Fibroblast of lung (primary cell): Measurements from ENCODE around the gene LPP. TPM values are rescaled to one million over a fixed set of nuclear protein-coding genes. Genes with fewer than 3 reads are reported as not detected.

ENCODE experiments used
- DNase-seq, 2 donors: peaks; one replicate each; pipeline versions ENCODE4 v3.0.0 to v3.0.0-alpha.2; 2010; ENCODE audit warnings: low read depth in 2 of 2
- H2AFZ ChIP-seq: 2 replicates; pipeline ENCODE4 v1.5.1; 2012; ENCODE audit warnings: low read length, control low read depth, inconsistent platforms
- H3K27ac ChIP-seq: 2 replicates; pipeline ENCODE4 v1.5.1; 2011; ENCODE audit warnings: low read length, control low read depth; ENCODE audit not compliant: insufficient read depth
- H3K27me3 ChIP-seq: 2 replicates; pipeline ENCODE4 v1.5.1; 2011; ENCODE audit warnings: mild to moderate bottlenecking, low read length; ENCODE audit not compliant: control insufficient read depth, insufficient read depth
- H3K36me3 ChIP-seq: 2 replicates; pipeline ENCODE4 v1.5.1; 2011; ENCODE audit warnings: low read length; ENCODE audit not compliant: control insufficient read depth, insufficient read depth
- H3K4me1 ChIP-seq: 2 replicates; pipeline ENCODE4 v1.5.1; 2011; ENCODE audit warnings: low read length; ENCODE audit not compliant: control insufficient read depth, insufficient read depth; ENCODE audit errors: extremely low read depth
- H3K4me2 ChIP-seq: 2 replicates; pipeline ENCODE4 v1.5.1; 2011; ENCODE audit warnings: low read length, control low read depth; ENCODE audit not compliant: insufficient read depth; ENCODE audit errors: extremely low read depth
- H3K4me3 ChIP-seq, 4 experiments: fragments of 200-600 bp in 1 of 4; sonication (generic) in 1 of 4; replicated peaks in 1 of 4; 2 replicates each; pipeline ENCODE4 v1.5.1; 2011 to 2016; ENCODE audit warnings: low read length in 4 of 4, low read depth in 3 of 4, mild to moderate bottlenecking in 3 of 4, control low read depth in 2 of 4, inconsistent platforms in 1 of 4, mixed read lengths in 1 of 4; ENCODE audit not compliant: insufficient read depth in 1 of 4; ENCODE audit errors: control extremely low read depth in 1 of 4
- H3K79me2 ChIP-seq: 2 replicates; pipeline ENCODE4 v1.5.1; 2012; ENCODE audit warnings: mild to moderate bottlenecking, low read length, inconsistent platforms; ENCODE audit not compliant: control insufficient read depth, insufficient read depth
- H3K9ac ChIP-seq: 2 replicates; pipeline ENCODE4 v1.5.1; 2011; ENCODE audit warnings: mild to moderate bottlenecking, low read length, control low read depth; ENCODE audit not compliant: insufficient read depth
- H3K9me3 ChIP-seq: 2 replicates; pipeline ENCODE4 v1.5.1; 2012; ENCODE audit warnings: low read depth, low read length; ENCODE audit not compliant: control insufficient read depth, insufficient read depth
- H4K20me1 ChIP-seq: 2 replicates; pipeline ENCODE4 v1.5.1; 2011; ENCODE audit warnings: low read length; ENCODE audit not compliant: control insufficient read depth, insufficient read depth; ENCODE audit errors: extremely low read depth
- EZH2 ChIP-seq: IDR thresholded peaks from 2 replicates; pipeline ENCODE4 v1.5.1; 2012; ENCODE audit warnings: low read length, control low read depth, mild to moderate bottlenecking; ENCODE audit errors: missing control alignments
- polyA plus RNA-seq, 2 donors: library from polyadenylated mRNA; depleted of rRNA in 1 of 2; stranded (reverse) in 1 of 2; unstranded in 1 of 2; fragments of >200 nt; gene quantifications; 2 replicates each; pipeline ENCODE4 v1.2.1, GENCODE V29; 2011 to 2012; ENCODE audit warnings: missing spikeins in 1 of 2
- total RNA-seq: library from RNA; depleted of rRNA; stranded (reverse); fragments of >200 nt; gene quantifications from 2 replicates; pipeline ENCODE4 v1.2.1, GENCODE V29; 2014
- TF ChIP-seq, protein P1 (sequence below), 2 donors: IDR thresholded peaks in 1 of 2; conservative IDR thresholded peaks in 1 of 2; 1 replicate in 1 of 2; 2 replicates in 1 of 2; pipeline ENCODE4 v1.5.1; 2011 to 2012; ENCODE audit warnings: low read length in 2 of 2, control low read depth in 1 of 2, inconsistent platforms in 1 of 2, low read depth in 1 of 2, mild to moderate bottlenecking in 1 of 2

The LPP gene
- total and polyA plus RNA-seq, 2 donors (not counting 1 experiment from before 2014, with no cell fraction given) = 69.0 to 124 TPM

GRCh38 chr3:188674595-188674994 lies 520.6 kb downstream of the LPP start:
- no peaks in the 10 kb centered on the region for H3K36me3 ChIP-seq
- no peaks in the 10 kb centered on the region for H3K27me3 ChIP-seq
- no peaks in the 10 kb centered on the region for H3K79me2 ChIP-seq
- H3K4me2 ChIP-seq = no peak overlapping the region
- no peak for DNase-seq
- H3K9ac ChIP-seq = no peak overlapping the region
- H3K9me3 ChIP-seq = no peaks in the 10 kb centered on the region
- TF ChIP-seq, protein P1, sequence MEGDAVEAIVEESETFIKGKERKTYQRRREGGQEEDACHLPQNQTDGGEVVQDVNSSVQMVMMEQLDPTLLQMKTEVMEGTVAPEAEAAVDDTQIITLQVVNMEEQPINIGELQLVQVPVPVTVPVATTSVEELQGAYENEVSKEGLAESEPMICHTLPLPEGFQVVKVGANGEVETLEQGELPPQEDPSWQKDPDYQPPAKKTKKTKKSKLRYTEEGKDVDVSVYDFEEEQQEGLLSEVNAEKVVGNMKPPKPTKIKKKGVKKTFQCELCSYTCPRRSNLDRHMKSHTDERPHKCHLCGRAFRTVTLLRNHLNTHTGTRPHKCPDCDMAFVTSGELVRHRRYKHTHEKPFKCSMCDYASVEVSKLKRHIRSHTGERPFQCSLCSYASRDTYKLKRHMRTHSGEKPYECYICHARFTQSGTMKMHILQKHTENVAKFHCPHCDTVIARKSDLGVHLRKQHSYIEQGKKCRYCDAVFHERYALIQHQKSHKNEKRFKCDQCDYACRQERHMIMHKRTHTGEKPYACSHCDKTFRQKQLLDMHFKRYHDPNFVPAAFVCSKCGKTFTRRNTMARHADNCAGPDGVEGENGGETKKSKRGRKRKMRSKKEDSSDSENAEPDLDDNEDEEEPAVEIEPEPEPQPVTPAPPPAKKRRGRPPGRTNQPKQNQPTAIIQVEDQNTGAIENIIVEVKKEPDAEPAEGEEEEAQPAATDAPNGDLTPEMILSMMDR (conservative IDR thresholded peaks at IDR 0.05 in 1 of 2, IDR thresholded peaks at IDR 0.05 in 1 of 2; ENCODE audit: low read depth in 1 of 2, low read length in 2 of 2) = no peak
- TF ChIP-seq EZH2 = no peak
- no peaks in the 10 kb centered on the region for H4K20me1 ChIP-seq
- no peak overlapping the region for H3K27ac ChIP-seq
- no peak overlapping the region for H2AFZ ChIP-seq
- H3K4me1 ChIP-seq = peaks cover 3% of the 10 kb centered on the region
- H3K4me3 ChIP-seq = no peak overlapping the region

GRCh38 chr3:188677344-188677743 lies 523.4 kb downstream of the LPP start:
- no peaks in the 10 kb centered on the region for H3K9me3 ChIP-seq
- H3K27ac ChIP-seq = no peak overlapping the region
- H3K36me3 ChIP-seq = no peaks in the 10 kb centered on the region
- H3K27me3 ChIP-seq = no peaks in the 10 kb centered on the region
- H4K20me1 ChIP-seq = no peaks in the 10 kb centered on the region
- H3K4me2 ChIP-seq = no peak overlapping the region
- H3K4me1 ChIP-seq = peaks cover 7% of the 10 kb centered on the region
- H3K4me3 ChIP-seq = no peak overlapping the region
- peaks cover 2% of the 10 kb centered on the region for H3K79me2 ChIP-seq
- H2AFZ ChIP-seq = no peak overlapping the region
- TF ChIP-seq, protein P1 (conservative IDR thresholded peaks at IDR 0.05 in 1 of 2, IDR thresholded peaks at IDR 0.05 in 1 of 2; ENCODE audit: low read depth in 1 of 2, low read length in 2 of 2) = no peak
- TF ChIP-seq EZH2 = no peak
- DNase-seq = no peak
- H3K9ac ChIP-seq = no peak overlapping the region

- Histone ChIP-seq H4K20me1 (no peaks in the 10 kb centered on the region), H3K36me3 (no peaks in the 10 kb centered on the region), H3K9ac (no peak overlapping the region), H3K27ac (no peak overlapping the region), H3K4me3 (no peak overlapping the region), H3K4me2 (no peak overlapping the region), H3K27me3 (no peaks in the 10 kb centered on the region), H3K79me2 (peaks cover 2% of the 10 kb centered on the region), H3K9me3 (no peaks in the 10 kb centered on the region), H3K4me1 (peaks cover 5% of the 10 kb centered on the region), H2AFZ (no peak overlapping the region)
- TF ChIP-seq EZH2 = no peak
- TF ChIP-seq, protein P1 (conservative IDR thresholded peaks at IDR 0.05 in 1 of 2, IDR thresholded peaks at IDR 0.05 in 1 of 2; ENCODE audit: low read depth in 1 of 2, low read length in 2 of 2) = no peak
- peak; percentile 37 to 86 for DNase-seq
Measured at GRCh38 chr3:188680189-188680588, 526.2 kb downstream of the LPP start.
